HCT116 (cell line): ENCODE data around the gene ZC4H2. TPM values are rescaled to one million over a fixed set of nuclear protein-coding genes. Genes with fewer than 3 reads are reported as not detected.

ENCODE experiments used
- ATAC-seq: fragments of 200-7000 bp; cut with Tn5 transposase; 2 replicates; pipeline ENCODE4 v1.9.1; 2020; ENCODE audit warnings: mild to moderate bottlenecking, moderate library complexity
- BruUV-seq: library from RNA; stranded (reverse); fragments of 400-500 nt; replicated peaks from 2 replicates; lab custom pipeline; 2021; lab: Mats Ljungman, UMichigan
- CTCF ChIA-PET: fragments of 300-600 bp; sonication (Branson Sonifier 250); formaldehyde crosslinking; loops from one replicate; lab custom pipeline; 2021; ENCODE audit warnings: antibody characterized with exemption; lab: Charles Lee
- POLR2A ChIA-PET: fragments of 300-600, 350-600 bp; sonication (Branson Sonifier 250); formaldehyde crosslinking; loops from one replicate; lab custom pipeline; 2021; ENCODE audit warnings: antibody characterized with exemption; lab: Charles Lee
- RAD21 ChIA-PET, 2 experiments: fragments of 300-600 bp; sonication (Branson Sonifier 250); formaldehyde crosslinking; loops; one replicate each; lab custom pipeline; 2023; ENCODE audit warnings: low total read pairs in 2 of 2; ENCODE audit not compliant: uncharacterized antibody in 2 of 2, unreplicated experiment in 2 of 2, low non-redundant PET in 1 of 2; lab: Charles Lee
- DNase-seq: peaks from one replicate; pipeline ENCODE4 v3.0.0-alpha.2; 2010; ENCODE audit warnings: low read depth, low spot score
- H2AFZ ChIP-seq: fragments of 200-600 bp; shearing (Covaris generic), sonication (generic); 2 replicates; pipeline ENCODE4 v1.6.1; 2017; ENCODE audit warnings: low read depth, mixed run types, mixed read lengths, antibody characterized with exemption, low read length; ENCODE audit not compliant: poor library complexity, severe bottlenecking
- H3K27ac ChIP-seq: 2 replicates; pipeline ENCODE4 v1.5.1; 2012; ENCODE audit warnings: low read depth, low read length
- H3K27me3 ChIP-seq: fragments of 200-600 bp; sonication (generic); 2 replicates; pipeline ENCODE4 v1.6.1; 2016; ENCODE audit warnings: mixed run types, low read length, mixed read lengths; ENCODE audit not compliant: insufficient read depth
- H3K36me3 ChIP-seq, 2 experiments: fragments of 200-500 bp in 1 of 2; fragments of 200-600 bp in 1 of 2; sonication (Bioruptor generic) in 1 of 2; sonication (generic) in 1 of 2; 2 replicates each; pipeline versions ENCODE4 v1.5.1 to v1.6.1; 2014 to 2016; ENCODE audit warnings: low read length in 2 of 2, inconsistent platforms in 1 of 2, mixed read lengths in 1 of 2, mixed run types in 1 of 2; ENCODE audit not compliant: insufficient read depth in 2 of 2, control insufficient read depth in 1 of 2
- H3K4me1 ChIP-seq, 2 experiments: fragments of 200-600 bp in 1 of 2; sonication (generic) in 1 of 2; 2 replicates each; pipeline versions ENCODE4 v1.5.1 to v1.6.1; 2012 to 2017; ENCODE audit warnings: low read length in 2 of 2, inconsistent platforms in 1 of 2, mild to moderate bottlenecking in 1 of 2, mixed read lengths in 1 of 2, mixed run types in 1 of 2, moderate library complexity in 1 of 2; ENCODE audit not compliant: insufficient read depth in 2 of 2, control insufficient read depth in 1 of 2
- H3K4me2 ChIP-seq: fragments of 200-600 bp; sonication (generic); 2 replicates; pipeline ENCODE4 v1.6.1; 2017; ENCODE audit warnings: mixed run types, low read length, mixed read lengths
- H3K4me3 ChIP-seq, 2 experiments: fragments of 200-600 bp in 1 of 2; sonication (generic) in 1 of 2; replicated peaks in 1 of 2; 2 replicates each; pipeline ENCODE4 v1.5.1; 2011 to 2016; ENCODE audit warnings: low read length in 2 of 2, control low read depth in 1 of 2, low read depth in 1 of 2, mild to moderate bottlenecking in 1 of 2, mixed read lengths in 1 of 2, mixed run types in 1 of 2
- H3K79me2 ChIP-seq: fragments of 200-600 bp; sonication (generic); 2 replicates; pipeline ENCODE4 v1.6.1; 2017; ENCODE audit warnings: mild to moderate bottlenecking, mixed run types, low read length, moderate library complexity, mixed read lengths; ENCODE audit not compliant: insufficient read depth
- H3K9ac ChIP-seq: fragments of 200-600 bp; sonication (generic); 2 replicates; pipeline ENCODE4 v1.6.1; 2016; ENCODE audit warnings: low read length, mixed read lengths
- H3K9me2 ChIP-seq: fragments of 200-600 bp; sonication (generic), shearing (Covaris generic); 2 replicates; pipeline ENCODE4 v1.6.1; 2017; ENCODE audit warnings: mixed run types, mild to moderate bottlenecking, moderate library complexity; ENCODE audit not compliant: insufficient read depth
- H3K9me3 ChIP-seq, 2 experiments: fragments of 200-500 bp in 1 of 2; fragments of 200-600 bp in 1 of 2; sonication (Bioruptor generic) in 1 of 2; sonication (generic) in 1 of 2; 2 replicates each; pipeline ENCODE4 v1.6.1; 2014 to 2017; ENCODE audit warnings: low read length in 2 of 2, mixed read lengths in 2 of 2, inconsistent platforms in 1 of 2, low read depth in 1 of 2, mild to moderate bottlenecking in 1 of 2, mixed run types in 1 of 2, moderate library complexity in 1 of 2; ENCODE audit not compliant: control insufficient read depth in 1 of 2, insufficient read depth in 1 of 2
- H4K20me1 ChIP-seq: fragments of 200-600 bp; sonication (generic), shearing (Covaris generic); 2 replicates; pipeline ENCODE4 v1.6.1; 2017; ENCODE audit warnings: mixed run types, mild to moderate bottlenecking, moderate library complexity; ENCODE audit not compliant: insufficient read depth
- CBX3 ChIP-seq: IDR thresholded peaks from 2 replicates; pipeline ENCODE4 v1.6.1; 2012; ENCODE audit warnings: low read depth
- CTCF ChIP-seq, 3 experiments: fragments of 200-600 bp in 1 of 3; sonication (generic) in 1 of 3; IDR thresholded peaks in 2 of 3; conservative IDR thresholded peaks in 1 of 3; 2 replicates each; pipeline ENCODE4 v1.5.1; 2012 to 2017; ENCODE audit warnings: low read depth in 2 of 3, low read length in 2 of 3, antibody characterized with exemption in 1 of 3, borderline replicate concordance in 1 of 3, control low read depth in 1 of 3, mild to moderate bottlenecking in 1 of 3, mixed read lengths in 1 of 3, mixed run types in 1 of 3, moderate library complexity in 1 of 3; ENCODE audit not compliant: insufficient read depth in 1 of 3
- FOSL1 ChIP-seq: IDR thresholded peaks from 2 replicates; pipeline ENCODE4 v1.6.1; 2012; ENCODE audit warnings: low read depth
- POLR2A ChIP-seq: IDR thresholded peaks from 2 replicates; pipeline ENCODE4 v1.7.0; 2011; ENCODE audit warnings: borderline replicate concordance; ENCODE audit not compliant: insufficient read depth, insufficient read length; ENCODE audit errors: extremely low read depth
- RAD21 ChIP-seq: IDR thresholded peaks from 2 replicates; pipeline ENCODE4 v1.6.1; 2012; ENCODE audit warnings: low read depth, mild to moderate bottlenecking
- YY1 ChIP-seq: IDR thresholded peaks from 2 replicates; pipeline ENCODE4 v1.6.1; 2011; ENCODE audit warnings: low read length, low read depth, moderate library complexity, mild to moderate bottlenecking; ENCODE audit not compliant: insufficient replicate concordance; ENCODE audit errors: extremely low read depth
- ZFX ChIP-seq: fragments of 450-650 bp; IDR thresholded peaks from 2 replicates; pipeline ENCODE4 v1.6.1; 2017
- intact Hi-C: fragments of 100-400 bp; cut with micrococcal nuclease; formaldehyde crosslinking; loops from 2 replicates; pipeline ENCODE4 v1.10.0; 2022
- total RNA-seq: library from RNA; stranded (reverse); gene quantifications from one replicate; pipeline ENCODE4 v1.2.1, GENCODE V29; 2021; ENCODE audit not compliant: unreplicated experiment
- TF ChIP-seq, protein P1 (sequence below): IDR thresholded peaks from 2 replicates; pipeline ENCODE4 v1.6.1; 2011; ENCODE audit warnings: mild to moderate bottlenecking, low read length, moderate library complexity; ENCODE audit not compliant: insufficient replicate concordance; ENCODE audit errors: extremely low read depth

The ZC4H2 gene
- total RNA-seq, 1 experiment from 2014 or later, result 8.8 TPM

- Histone ChIP-seq H3K4me2 (no peak overlapping the region), H4K20me1 (no peaks in the 10 kb centered on the region), H3K4me1 (no peaks in the 10 kb centered on the region), H3K27me3 (no peaks in the 10 kb centered on the region), H3K79me2 (no peaks in the 10 kb centered on the region), H3K9me3 (no peaks in the 10 kb centered on the region), H3K27ac (no peak overlapping the region), H2AFZ (no peak overlapping the region), H3K9ac (no peak overlapping the region), H3K9me2 (no peaks in the 10 kb centered on the region), H3K36me3 (no peaks in the 10 kb centered on the region), H3K4me3 (no peak overlapping the region)
- DNase-seq (no peak), ATAC-seq (no peak)
- POLR2A ChIA-PET, result no interaction called here
- BruUV-seq, result no TSS peak
- CTCF ChIA-PET, result no interaction called here
- intact Hi-C loops, result no loop called here
- TF ChIP-seq POLR2A, result no peak
- no peak for TF ChIP-seq YY1
- peak; percentile 21; the same call in 1 of the 2 replicates for TF ChIP-seq RAD21
- TF ChIP-seq, protein P1, sequence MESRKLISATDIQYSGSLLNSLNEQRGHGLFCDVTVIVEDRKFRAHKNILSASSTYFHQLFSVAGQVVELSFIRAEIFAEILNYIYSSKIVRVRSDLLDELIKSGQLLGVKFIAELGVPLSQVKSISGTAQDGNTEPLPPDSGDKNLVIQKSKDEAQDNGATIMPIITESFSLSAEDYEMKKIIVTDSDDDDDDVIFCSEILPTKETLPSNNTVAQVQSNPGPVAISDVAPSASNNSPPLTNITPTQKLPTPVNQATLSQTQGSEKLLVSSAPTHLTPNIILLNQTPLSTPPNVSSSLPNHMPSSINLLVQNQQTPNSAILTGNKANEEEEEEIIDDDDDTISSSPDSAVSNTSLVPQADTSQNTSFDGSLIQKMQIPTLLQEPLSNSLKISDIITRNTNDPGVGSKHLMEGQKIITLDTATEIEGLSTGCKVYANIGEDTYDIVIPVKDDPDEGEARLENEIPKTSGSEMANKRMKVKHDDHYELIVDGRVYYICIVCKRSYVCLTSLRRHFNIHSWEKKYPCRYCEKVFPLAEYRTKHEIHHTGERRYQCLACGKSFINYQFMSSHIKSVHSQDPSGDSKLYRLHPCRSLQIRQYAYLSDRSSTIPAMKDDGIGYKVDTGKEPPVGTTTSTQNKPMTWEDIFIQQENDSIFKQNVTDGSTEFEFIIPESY, result no peak
- TF ChIP-seq FOSL1, result no peak
- TF ChIP-seq CBX3, result no peak
- RAD21 ChIA-PET, result no interaction called here
Measured at GRCh38 chrX:64908121-64908520, 68.1 kb downstream of the ZC4H2 start.

- no peaks in the 10 kb centered on the region for H3K36me3 ChIP-seq
- DNase-seq (peak; percentile 12), ATAC-seq (peak; percentile 83)
- no TSS peak for BruUV-seq
- TF ChIP-seq RAD21, result peak; percentile 72
- TF ChIP-seq ZFX, result no peak
- TF ChIP-seq CTCF (IDR thresholded peaks at IDR 0.05 in 2 of 3, conservative IDR thresholded peaks at IDR 0.05 in 1 of 3; ENCODE audit: borderline replicate concordance in 1 of 3, insufficient read depth in 1 of 3, low read depth in 2 of 3, low read length in 2 of 3), result peak; percentile 66 to 73 (median 69)
- H3K9me2 ChIP-seq, result no peaks in the 10 kb centered on the region
- H3K4me3 ChIP-seq, result no peak overlapping the region
- no peaks in the 10 kb centered on the region for H4K20me1 ChIP-seq
- H3K4me2 ChIP-seq, result no peak overlapping the region
- ChIA-PET RAD21 (no interaction called here), CTCF (no interaction called here), POLR2A (no interaction called here)
- H2AFZ ChIP-seq, result no peak overlapping the region
- no peak overlapping the region for H3K9ac ChIP-seq
- intact Hi-C loops, result loop anchor here (1.0 to 10.0 kb wide), 4 partner anchors 557 to 964 kb away; no protein-coding TSS in a partner anchor
- H3K27me3 ChIP-seq, result no peaks in the 10 kb centered on the region
- H3K9me3 ChIP-seq, result no peaks in the 10 kb centered on the region
- no peaks in the 10 kb centered on the region for H3K79me2 ChIP-seq
- no peaks in the 10 kb centered on the region for H3K4me1 ChIP-seq
- no peak overlapping the region for H3K27ac ChIP-seq
Measured at GRCh38 chrX:64894454-64895038, 81.7 kb downstream of the ZC4H2 start.
